Measurements from ENCODE around the gene MAPK1.

MAPK1 gene

GRCh38 chr22:21835378-21835777 is 32.1 kb downstream of the MAPK1 start:
- H3K4me2 ChIP-seq (ENCODE audit: low read length): peak overlapping the region; percentile 42
- peaks cover 20% of the 10 kb centered on the region for H4K20me1 ChIP-seq (ENCODE audit: control insufficient read depth, insufficient read depth, low read depth, low read length)
- peaks cover 5% of the 10 kb centered on the region; the same call in 1 of the 2 replicates for H3K36me3 ChIP-seq (ENCODE audit: control insufficient read depth, low read length)
- H3F3A ChIP-seq (ENCODE audit: control insufficient read depth, insufficient read depth): no peaks in the 10 kb centered on the region; the same call in 1 of the 2 replicates
- no peak overlapping the region; the same call in 1 of the 2 replicates for H3K4me3 ChIP-seq (ENCODE audit: low read length)
- H3K4me1 ChIP-seq (ENCODE audit: control insufficient read depth, low read length): peaks cover 31% of the 10 kb centered on the region
- H3K9me3 ChIP-seq (ENCODE audit: control insufficient read depth, insufficient read depth, low read length): no peaks in the 10 kb centered on the region
- TF ChIP-seq CTCF (IDR thresholded peaks at IDR 0.05; ENCODE audit: low read depth, low read length, poor library complexity, severe bottlenecking) (no peak), EZH2phosphoT487 (IDR thresholded peaks at IDR 0.05; ENCODE audit: borderline replicate concordance, low read length) (no peak)
- no peaks in the 10 kb centered on the region for H3K9me2 ChIP-seq (replicated peaks; ENCODE audit: control insufficient read depth, low read length)
- peaks cover 94% of the 10 kb centered on the region for H3K79me2 ChIP-seq (ENCODE audit: control insufficient read depth, low read length)
- peak overlapping the region; percentile 7; the same call in 1 of the 2 replicates for H3K27ac ChIP-seq (ENCODE audit: low read depth, low read length)
- H3K27me3 ChIP-seq (ENCODE audit: control insufficient read depth, low read length): no peaks in the 10 kb centered on the region

- H3K27ac ChIP-seq (ENCODE audit: low read depth, low read length): 0 out of 2 replicates have a peak overlapping the region, but pooled peaks have one; percentile 7
- no peaks in the 10 kb centered on the region for H3K9me2 ChIP-seq (replicated peaks; ENCODE audit: control insufficient read depth, low read length)
- no peaks in the 10 kb centered on the region; the same call in 1 of the 2 replicates for H3F3A ChIP-seq (ENCODE audit: control insufficient read depth, insufficient read depth)
- H3K27me3 ChIP-seq (ENCODE audit: control insufficient read depth, low read length): no peaks in the 10 kb centered on the region
- H3K36me3 ChIP-seq (ENCODE audit: control insufficient read depth, low read length): peaks cover 5% of the 10 kb centered on the region; the same call in 1 of the 2 replicates
- TF ChIP-seq EZH2phosphoT487 (IDR thresholded peaks at IDR 0.05; ENCODE audit: borderline replicate concordance, low read length): no peak
- TF ChIP-seq CTCF (IDR thresholded peaks at IDR 0.05; ENCODE audit: low read depth, low read length, poor library complexity, severe bottlenecking): no peak
- peaks cover 31% of the 10 kb centered on the region for H3K4me1 ChIP-seq (ENCODE audit: control insufficient read depth, low read length)
- peak overlapping the region; percentile 42 for H3K4me2 ChIP-seq (ENCODE audit: low read length)
- H3K4me3 ChIP-seq (ENCODE audit: low read length): no peak overlapping the region
- H3K9me3 ChIP-seq (ENCODE audit: control insufficient read depth, insufficient read depth, low read length): no peaks in the 10 kb centered on the region
- H3K79me2 ChIP-seq (ENCODE audit: control insufficient read depth, low read length): peaks cover 94% of the 10 kb centered on the region
- peaks cover 15% of the 10 kb centered on the region for H4K20me1 ChIP-seq (ENCODE audit: control insufficient read depth, insufficient read depth, low read depth, low read length)
Measured at GRCh38 chr22:21834869-21835268, 32.6 kb downstream of the MAPK1 start.

GRCh38 chr22:21832291-21833290 is 34.9 kb downstream of the MAPK1 start:
- H3K4me1 ChIP-seq (ENCODE audit: control insufficient read depth, low read length): peaks cover 28% of the 10 kb centered on the region
- TF ChIP-seq CTCF (IDR thresholded peaks at IDR 0.05; ENCODE audit: low read depth, low read length, poor library complexity, severe bottlenecking) (no peak), EZH2phosphoT487 (IDR thresholded peaks at IDR 0.05; ENCODE audit: borderline replicate concordance, low read length) (no peak)
- H3K4me3 ChIP-seq (ENCODE audit: low read length): no peak overlapping the region
- H3K27me3 ChIP-seq (ENCODE audit: control insufficient read depth, low read length): no peaks in the 10 kb centered on the region
- no peaks in the 10 kb centered on the region for H3K9me2 ChIP-seq (replicated peaks; ENCODE audit: control insufficient read depth, low read length)
- H3K9me3 ChIP-seq (ENCODE audit: control insufficient read depth, insufficient read depth, low read length): no peaks in the 10 kb centered on the region
- no peaks in the 10 kb centered on the region; the same call in 1 of the 2 replicates for H3F3A ChIP-seq (ENCODE audit: control insufficient read depth, insufficient read depth)
- peaks cover 18% of the 10 kb centered on the region for H4K20me1 ChIP-seq (ENCODE audit: control insufficient read depth, insufficient read depth, low read depth, low read length)
- H3K79me2 ChIP-seq (ENCODE audit: control insufficient read depth, low read length): peaks cover 94% of the 10 kb centered on the region
- H3K36me3 ChIP-seq (ENCODE audit: control insufficient read depth, low read length): peaks cover 9% of the 10 kb centered on the region; the same call in 1 of the 2 replicates
- no peak overlapping the region for H3K4me2 ChIP-seq (ENCODE audit: low read length)
- H3K27ac ChIP-seq (ENCODE audit: low read depth, low read length): no peak overlapping the region

Data from DOHH2 (cell line).